Fibroblast of villous mesenchyme (primary cell): ENCODE measurements around the gene JUND. TPM values are rescaled to one million over a fixed set of nuclear protein-coding genes. Genes with fewer than 3 reads are reported as not detected.

ENCODE experiments used
- DNase-seq: peaks from one replicate; pipeline ENCODE4 v3.0.0-alpha.2; 2010; ENCODE audit warnings: low read depth
- H3K4me3 ChIP-seq: 2 replicates; pipeline ENCODE4 v1.5.1; 2011; ENCODE audit warnings: low read depth, mild to moderate bottlenecking, low read length
- total RNA-seq: library from RNA; depleted of rRNA; stranded (reverse); fragments of >200 nt; gene quantifications from 2 replicates; pipeline ENCODE4 v1.2.3, GENCODE V29; 2012
- TF ChIP-seq, protein P1 (sequence below): IDR thresholded peaks from 2 replicates; pipeline ENCODE4 v1.5.1; 2012; ENCODE audit warnings: low read depth, mild to moderate bottlenecking, low read length; ENCODE audit not compliant: insufficient read depth

Gene JUND
- total RNA-seq, 1 donor, result 111 TPM

DNA sequence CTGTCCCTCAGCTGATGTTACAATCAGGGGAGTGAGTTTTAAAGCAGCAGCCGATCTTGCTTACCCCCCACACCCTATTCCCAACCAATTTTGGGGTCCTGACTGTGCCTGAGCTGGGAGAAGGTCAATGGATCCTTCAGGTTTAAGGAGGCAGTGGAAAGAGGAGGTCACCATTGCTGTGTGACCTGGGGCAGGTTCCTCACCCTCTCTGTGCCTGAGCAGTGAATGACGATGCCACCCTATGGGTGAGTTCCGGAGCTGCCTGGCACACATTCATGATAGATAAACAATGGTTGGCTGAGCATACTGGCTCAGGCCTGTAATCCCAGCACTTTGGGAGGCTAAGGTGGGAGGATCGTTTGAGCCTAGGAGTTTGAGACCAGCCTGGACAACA is 20.3 kb upstream of the JUND start:
- no peak overlapping the region for H3K4me3 ChIP-seq
- DNase-seq, result no peak
- TF ChIP-seq, protein P1, sequence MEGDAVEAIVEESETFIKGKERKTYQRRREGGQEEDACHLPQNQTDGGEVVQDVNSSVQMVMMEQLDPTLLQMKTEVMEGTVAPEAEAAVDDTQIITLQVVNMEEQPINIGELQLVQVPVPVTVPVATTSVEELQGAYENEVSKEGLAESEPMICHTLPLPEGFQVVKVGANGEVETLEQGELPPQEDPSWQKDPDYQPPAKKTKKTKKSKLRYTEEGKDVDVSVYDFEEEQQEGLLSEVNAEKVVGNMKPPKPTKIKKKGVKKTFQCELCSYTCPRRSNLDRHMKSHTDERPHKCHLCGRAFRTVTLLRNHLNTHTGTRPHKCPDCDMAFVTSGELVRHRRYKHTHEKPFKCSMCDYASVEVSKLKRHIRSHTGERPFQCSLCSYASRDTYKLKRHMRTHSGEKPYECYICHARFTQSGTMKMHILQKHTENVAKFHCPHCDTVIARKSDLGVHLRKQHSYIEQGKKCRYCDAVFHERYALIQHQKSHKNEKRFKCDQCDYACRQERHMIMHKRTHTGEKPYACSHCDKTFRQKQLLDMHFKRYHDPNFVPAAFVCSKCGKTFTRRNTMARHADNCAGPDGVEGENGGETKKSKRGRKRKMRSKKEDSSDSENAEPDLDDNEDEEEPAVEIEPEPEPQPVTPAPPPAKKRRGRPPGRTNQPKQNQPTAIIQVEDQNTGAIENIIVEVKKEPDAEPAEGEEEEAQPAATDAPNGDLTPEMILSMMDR, result no peak

DNA sequence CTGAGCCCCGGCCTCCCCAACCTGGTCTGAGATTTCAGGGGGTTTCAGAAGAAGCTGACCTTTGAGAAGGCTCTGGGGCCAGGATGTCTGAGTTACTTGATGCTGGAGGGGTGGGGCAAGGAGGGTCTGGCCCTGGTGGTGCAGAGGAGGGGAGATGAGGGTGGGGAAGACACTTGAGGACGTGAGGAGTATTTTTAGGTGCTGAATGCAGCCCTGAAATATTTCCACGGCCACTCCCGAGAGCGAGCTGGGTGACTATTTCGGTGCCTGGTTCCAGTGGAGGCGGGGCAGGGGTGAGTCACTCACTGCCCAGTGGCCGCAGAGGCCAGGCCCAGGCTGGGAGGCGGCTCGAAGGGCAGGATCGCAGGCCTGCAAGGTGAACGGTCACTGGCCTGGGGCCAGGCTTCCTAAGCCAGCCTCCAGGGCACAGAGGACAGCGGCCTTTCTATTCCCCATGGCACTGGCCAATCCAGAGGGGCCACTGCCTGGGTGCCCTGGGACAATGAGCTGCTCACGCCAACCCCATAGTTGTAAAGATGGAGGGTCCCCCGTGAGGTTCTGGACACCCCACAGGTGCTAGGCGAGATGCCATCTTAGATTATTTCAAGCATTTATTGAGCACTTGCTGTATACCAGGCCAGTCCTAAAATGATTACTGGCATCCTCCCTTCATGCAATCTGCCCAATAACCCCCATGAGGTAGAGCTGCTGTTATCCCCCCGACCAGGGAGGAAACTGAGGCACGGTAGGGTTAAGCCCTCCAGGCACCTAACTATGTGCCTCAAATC is 19.7 kb upstream of the JUND start:
- DNase-seq, result peak; percentile 70
- H3K4me3 ChIP-seq, result no peak overlapping the region
- TF ChIP-seq, protein P1, result no peak

DNA sequence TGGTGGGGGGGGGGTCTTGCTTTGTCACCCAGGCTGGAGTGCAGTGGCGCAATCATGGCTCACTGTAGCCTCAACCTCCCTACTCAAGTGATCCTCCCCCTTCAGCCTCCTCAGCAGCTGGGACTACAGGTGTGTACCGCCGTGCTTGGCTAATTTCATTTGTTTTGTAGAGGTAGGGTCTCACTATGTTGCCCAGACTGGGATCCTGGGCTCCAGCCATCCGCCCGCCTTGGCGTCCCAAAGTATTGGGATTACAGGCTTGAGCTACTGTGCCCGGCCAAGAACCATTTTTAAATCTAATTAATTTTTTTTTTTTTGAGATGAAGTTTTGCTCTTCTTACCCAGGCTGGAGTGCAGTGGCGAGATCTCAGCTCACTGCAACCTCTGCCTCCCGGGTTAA is 18.2 kb upstream of the JUND start:
- H3K4me3 ChIP-seq, result no peak overlapping the region
- TF ChIP-seq, protein P1, result no peak
- DNase-seq, result no peak

DNA sequence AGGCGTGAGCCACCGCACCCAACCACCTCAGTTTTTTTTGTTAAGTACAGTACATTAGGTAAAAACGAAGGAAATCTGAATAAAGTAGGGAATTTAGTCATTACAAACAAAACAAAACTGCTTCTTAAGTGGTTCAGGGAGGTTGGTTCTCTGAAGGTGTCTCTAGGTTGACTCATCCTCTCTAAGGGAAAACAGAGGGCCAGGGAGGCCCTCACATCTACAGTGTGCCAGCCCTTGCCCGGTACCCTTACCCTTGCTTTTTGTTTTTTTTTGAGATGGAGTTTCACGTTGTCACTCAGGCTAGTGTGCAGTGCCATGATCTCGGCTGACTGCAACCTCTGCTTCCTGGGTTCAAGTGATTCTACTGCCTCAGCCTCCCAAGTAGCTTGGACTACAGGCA is 17.2 kb upstream of the JUND start:
- no peak for DNase-seq
- no peak overlapping the region for H3K4me3 ChIP-seq
- TF ChIP-seq, protein P1, result no peak

DNA sequence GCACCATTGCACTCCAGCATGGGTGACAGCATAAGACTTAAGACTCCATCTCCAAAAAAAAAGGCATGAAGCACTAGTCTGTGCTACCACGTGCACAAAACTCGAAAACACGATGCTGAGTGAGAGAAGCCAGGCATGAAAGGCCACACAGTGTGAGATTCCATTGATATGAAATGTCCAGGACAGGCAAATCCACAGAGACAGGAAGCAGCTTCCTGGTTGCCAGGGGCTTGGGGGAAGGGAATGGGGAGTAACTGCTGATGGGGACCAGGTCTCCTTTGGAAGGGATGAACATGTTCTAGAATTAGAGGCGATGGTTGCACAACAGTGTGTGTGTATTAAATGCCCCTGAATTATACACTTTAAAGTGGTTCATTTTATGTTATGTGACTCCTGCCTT is 15.9 kb upstream of the JUND start:
- TF ChIP-seq, protein P1, result no peak
- no peak overlapping the region for H3K4me3 ChIP-seq
- DNase-seq, result peak; percentile 82

DNA sequence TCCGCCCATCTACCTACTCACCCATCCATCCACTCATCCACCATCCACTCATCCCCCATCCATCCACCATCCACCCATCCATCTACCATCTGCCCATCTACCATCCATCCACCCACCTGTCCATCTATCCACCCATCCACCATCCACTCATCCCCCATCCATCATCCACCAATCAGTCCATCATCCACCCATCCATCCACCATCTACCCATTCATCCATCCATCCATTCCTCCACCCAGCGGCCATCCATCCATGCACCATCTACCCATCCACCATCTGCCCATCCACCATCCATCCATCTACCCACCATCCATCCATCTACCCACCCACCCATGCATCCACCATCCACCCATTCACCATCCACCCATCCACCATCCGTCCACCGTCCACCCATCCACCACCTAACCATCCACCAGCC is 13.6 kb upstream of the JUND start:
- TF ChIP-seq, protein P1, result no peak
- no peak for DNase-seq
- H3K4me3 ChIP-seq, result no peak overlapping the region

DNA sequence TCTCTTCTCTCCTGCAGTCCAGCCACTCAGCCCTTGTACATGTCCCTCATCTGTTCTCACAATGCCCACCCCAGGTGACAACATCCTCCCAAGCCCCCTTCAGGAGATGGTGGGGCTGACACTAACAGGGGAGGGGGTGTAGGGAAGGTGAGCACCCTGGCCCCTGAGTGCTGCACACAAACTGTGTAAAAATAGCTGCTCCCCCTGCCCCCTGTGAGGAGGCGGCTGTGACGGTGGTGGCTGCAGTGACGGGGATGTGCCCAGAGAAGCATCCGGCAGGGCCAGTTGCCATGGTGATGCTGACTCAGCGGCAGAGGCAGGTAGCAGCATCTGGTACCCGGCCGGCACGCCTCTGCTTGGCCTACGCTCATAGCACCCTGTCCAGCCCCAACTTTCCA is 13.0 kb upstream of the JUND start:
- H3K4me3 ChIP-seq, result no peak overlapping the region
- TF ChIP-seq, protein P1, result no peak
- no peak for DNase-seq
